Ramos (cell line): Measurements from ENCODE around the gene TCP11L1.
"Not testable (repeated sequence)": the region's sequence is repeated elsewhere in the genome, so short reads cannot be mapped to it uniquely, and the experiment has no call there.

Experiments
- in situ Hi-C: fragments of 300-500 bp; cut with MboI; formaldehyde crosslinking; loops from one replicate; pipeline ENCODE4 v1.14.3; 2022; ENCODE audit warnings: low sequenced_read_pairs; ENCODE audit not compliant: unreplicated experiment

TCP11L1 gene

DNA sequence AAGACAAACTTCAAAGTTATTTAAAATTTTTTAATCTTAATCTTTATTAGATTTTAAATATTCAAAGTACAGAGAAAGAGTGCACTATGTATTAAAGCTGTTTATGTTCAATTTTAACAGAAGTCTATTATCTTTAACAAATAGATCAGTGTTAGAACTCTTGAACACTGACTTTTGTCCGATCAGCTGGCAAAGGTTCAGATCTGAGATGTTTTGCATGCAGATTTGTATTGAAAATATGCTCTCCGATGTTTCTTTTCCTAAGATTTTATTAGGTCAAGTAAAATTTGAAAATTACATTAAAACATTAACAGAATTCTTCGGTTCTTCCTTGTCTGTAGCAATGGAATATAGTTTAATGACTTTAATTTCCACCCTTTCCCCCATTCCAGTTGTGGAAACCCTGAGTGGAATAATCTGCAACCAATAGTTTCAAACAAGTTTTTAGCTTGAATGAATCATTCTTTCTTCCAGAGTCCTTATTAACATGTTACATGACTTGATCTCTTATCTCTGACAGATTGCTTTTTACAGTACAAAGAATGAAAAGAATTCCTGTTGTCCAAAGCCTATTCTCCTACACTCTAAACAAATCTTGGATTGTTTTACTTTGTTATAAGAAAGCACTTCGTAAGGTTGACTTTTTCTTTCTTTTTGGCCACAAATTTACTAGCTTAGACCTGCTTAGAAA is 11.4 kb upstream of the TCP11L1 start:
- in situ Hi-C loops: no loop called here

DNA sequence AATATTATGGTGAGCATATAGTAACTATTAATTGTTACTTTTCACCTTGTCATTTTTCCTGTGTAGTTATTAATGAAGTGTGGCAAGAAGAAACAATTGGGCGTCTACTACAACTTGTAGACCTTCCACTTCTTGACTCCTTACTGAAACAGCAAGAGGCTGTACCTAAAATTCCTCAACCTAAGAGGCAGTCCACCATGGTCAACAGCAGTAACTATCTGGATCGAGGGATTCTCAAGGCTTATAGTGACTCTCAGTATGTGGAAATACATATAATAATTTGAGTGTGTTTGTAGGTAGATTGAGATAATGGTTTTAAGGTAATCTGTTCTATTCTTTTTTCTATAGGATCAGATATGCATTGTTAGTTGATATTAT is 10.8 kb upstream of the TCP11L1 start:
- in situ Hi-C loops: no loop called here

DNA sequence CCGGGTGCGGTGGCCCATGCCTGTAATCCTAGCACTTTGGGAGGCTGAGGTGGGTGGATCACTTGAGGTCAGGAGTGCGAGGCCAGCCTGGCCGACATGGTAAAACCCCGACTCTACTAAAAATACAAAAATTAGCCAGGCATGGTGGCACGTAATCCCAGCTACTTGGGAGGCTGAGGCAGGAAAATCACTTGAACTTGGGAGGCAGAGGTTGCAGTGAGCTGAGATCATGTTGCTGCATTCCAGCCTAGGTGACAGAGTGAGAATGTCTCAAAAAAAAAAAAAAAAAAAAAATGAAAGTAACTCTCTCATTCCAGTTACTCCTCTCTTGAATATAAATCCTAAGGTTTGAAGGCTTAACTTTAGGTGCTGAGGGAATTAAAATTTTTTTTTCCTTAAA is 10.2 kb upstream of the TCP11L1 start:
- in situ Hi-C loops: not testable (repeated sequence)

DNA sequence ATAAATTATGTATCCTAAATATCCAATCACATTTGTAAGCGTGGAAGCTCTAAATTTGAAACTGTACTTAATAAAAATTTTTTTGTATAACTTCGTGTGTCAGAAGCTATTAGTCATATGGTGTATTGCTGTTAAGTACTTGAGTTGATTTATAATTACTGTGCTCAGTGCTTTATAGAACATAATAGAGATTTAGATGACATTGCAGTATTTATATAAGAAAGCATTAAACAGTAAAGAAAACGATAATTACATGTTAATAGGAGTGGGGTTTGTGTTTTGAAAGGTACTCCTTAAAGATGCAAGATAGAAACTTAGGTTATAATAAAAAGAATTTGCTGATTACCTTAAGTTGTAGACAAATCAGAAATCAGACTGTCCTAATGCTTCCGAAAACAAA is 5.9 kb upstream of the TCP11L1 start:
- in situ Hi-C loops: no loop called here

DNA sequence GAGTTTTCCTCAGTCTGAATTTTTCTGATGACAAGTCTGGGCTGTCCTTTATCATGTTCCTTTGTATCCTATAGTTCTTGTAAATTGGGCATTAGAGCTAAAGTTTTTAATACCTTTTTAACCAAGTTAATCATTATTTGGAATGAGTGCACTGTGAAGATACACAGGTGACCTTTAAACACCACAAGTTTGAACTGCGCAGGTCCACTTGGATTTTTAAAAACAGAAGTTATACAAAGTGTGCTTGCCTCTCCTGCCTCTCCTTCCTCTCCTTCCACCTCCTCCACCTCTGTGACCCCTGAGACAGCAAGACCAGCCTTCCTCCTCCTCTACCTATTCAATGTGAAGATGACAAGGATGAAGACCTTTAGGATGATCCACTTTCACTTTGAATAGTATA is 4.4 kb upstream of the TCP11L1 start:
- in situ Hi-C loops: no loop called here

DNA sequence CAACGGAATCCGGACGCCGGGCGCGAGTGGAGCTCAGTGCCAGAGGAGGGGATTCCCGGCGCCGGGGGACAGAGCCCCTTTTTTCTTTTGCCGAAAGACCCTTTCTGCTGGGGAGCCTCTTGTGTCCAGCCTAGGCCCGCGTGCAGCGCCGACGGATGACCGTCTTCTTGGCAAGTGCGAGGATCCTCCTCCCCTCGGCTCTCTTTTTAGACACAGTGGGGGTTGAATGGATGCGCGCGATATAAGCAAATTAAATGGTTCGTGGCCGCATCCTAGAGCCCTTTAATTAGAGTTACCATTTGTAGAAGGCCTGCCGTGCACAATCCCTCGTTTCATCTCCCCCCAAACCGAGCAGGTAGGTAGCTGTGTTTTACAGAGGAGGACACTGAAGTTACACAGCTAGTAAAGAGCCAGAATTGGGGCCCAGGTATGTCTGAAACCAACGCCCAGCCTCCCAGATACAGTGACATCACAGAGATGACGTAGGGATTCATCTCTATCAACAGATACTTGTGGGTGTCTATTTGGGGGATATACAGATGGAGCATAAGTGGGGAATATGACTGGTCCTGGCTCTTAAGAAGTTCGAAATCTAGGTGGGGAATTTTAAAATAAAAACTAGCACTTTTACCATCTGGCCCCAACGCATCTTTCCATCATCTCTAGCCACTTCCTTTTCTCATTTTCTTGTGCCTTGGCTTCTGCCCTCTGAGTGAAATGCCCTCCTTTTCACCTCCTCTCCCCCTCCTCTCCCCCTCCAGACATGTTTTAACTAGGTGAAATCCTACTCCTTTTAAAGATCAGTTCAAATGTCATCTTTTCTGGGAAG is 875 bp downstream of the TCP11L1 start:
- in situ Hi-C loops: no loop called here

DNA sequence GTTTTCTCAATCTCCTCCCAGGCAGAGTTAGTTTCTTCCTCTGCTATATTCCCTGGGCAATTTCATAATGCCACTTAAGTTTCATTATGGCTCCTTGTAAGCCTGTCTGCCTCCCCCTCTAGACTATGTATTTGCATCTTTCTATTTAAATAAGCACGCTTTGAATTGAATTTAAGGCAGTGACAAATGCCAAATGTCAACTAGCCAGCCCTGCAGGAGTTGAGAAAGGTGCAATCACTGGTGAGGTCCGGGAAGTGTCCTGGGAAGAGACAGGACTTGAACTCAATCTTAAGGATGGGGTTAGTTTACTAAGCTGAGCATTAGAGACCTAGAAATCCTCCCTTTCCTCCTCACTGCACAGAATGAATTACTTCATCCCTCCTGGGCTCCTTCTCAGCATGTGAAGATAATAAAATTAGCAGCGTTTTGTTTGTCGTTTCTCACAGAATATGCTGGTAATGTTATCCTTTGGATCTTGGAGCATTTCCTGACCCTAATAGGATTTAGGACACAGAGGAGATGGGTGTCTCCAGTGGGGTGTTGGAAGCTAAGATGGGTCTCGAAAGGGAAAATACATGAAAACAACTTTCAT is 1.6 kb downstream of the TCP11L1 start:
- in situ Hi-C loops: no loop called here

DNA sequence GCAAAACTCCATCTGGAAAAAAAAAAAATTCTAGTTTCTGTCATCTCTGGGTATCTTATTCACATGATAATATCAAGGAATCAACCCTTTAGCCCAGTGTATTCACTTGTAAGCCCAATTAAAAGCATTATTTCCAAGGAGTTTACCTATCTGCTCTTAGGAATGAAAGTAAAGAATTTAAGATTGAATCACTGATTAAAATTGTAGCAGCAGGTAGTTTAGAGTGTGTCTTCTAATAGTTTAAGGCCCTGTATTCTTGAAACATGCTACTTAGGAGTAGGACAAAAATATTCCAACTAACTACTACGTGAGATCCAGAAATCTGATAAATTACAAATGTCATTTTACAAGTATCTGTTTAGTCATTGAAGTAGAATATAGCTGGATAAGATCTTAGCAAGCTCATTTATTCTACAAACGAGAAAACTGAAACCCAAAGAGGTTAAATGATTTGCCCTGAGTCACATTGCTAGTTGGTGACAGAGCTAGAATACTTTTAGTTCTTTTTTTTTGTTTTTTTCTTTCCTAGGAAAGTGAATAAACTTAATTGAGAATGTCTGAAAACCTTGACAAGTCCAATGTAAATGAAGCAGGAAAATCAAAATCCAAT is 4.0 kb downstream of the TCP11L1 start:
- in situ Hi-C loops: no loop called here

DNA sequence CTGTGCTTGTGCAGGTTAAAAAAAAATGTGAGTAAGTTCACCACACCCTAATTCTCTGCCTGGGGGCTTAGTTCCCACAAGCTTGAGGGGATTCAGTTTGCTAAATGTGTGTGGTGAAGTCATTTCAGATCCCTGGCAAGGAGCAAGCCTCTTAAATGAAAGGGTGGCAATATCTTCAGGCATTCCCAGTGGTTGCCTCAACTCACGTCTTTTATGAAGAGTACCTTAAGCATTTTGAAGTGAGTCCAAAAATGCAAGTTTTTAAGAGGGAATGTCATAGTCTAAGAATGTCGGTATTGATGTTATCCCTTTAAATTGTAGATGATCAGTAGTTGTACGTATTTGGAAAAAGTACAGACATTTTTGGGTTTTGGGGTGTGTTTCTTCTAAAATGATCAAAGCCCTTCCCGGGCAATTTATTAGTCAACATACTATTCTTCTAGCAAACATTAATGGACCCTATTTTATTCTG is 4.9 kb downstream of the TCP11L1 start:
- in situ Hi-C loops: no loop called here

DNA sequence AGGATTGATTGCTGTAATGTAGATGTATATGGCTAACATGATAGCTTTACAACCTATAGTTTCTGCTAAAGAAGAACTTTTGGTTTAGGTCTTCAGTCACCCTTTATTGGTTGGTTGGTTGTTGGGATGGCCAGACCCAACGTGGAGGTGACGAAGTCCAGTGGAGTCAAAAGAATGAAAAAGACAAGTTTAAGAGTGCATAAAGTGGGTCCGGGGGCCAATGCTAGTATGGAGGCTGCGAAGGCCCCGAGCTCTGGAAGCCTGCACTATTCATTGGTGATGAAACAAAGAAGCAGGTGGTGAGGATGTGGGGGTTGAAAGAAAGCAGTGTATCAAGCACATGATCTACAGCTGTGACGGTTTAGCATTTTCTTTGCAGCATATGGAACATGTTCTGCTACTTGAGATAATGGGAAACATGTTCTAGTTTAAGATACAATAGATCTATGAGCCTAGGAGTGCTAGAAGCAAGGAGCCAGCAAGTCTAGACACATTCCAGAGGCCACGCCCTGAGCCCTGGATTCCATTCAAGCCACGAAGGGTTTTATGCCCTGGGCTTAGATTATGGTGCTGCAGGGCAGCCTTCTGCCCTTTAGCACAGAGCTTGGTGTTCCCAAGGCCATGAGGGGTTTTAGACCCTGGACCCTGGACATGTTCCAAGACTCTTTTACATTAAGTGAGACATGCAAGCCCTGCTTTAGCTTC is 6.3 kb downstream of the TCP11L1 start:
- in situ Hi-C loops: no loop called here

DNA sequence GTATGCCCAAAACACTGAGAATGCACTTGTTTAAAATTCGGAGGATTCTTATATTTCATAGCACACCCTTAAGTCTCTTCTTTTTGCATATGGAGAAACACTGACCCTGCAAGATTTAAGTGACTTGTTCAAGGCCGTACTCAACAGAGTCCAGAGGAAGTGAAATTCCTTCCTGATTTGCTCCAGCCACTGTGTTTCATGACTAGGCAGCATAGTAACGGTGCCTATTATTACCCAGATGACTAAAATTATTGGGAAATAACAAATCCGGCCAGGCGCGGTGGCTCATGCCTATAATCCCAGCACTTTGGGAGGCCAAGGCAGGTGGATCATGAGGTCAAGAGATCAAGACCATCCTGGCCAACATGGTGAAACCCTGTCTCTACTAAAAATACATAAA is 9.3 kb downstream of the TCP11L1 start:
- in situ Hi-C loops: not testable (repeated sequence)

DNA sequence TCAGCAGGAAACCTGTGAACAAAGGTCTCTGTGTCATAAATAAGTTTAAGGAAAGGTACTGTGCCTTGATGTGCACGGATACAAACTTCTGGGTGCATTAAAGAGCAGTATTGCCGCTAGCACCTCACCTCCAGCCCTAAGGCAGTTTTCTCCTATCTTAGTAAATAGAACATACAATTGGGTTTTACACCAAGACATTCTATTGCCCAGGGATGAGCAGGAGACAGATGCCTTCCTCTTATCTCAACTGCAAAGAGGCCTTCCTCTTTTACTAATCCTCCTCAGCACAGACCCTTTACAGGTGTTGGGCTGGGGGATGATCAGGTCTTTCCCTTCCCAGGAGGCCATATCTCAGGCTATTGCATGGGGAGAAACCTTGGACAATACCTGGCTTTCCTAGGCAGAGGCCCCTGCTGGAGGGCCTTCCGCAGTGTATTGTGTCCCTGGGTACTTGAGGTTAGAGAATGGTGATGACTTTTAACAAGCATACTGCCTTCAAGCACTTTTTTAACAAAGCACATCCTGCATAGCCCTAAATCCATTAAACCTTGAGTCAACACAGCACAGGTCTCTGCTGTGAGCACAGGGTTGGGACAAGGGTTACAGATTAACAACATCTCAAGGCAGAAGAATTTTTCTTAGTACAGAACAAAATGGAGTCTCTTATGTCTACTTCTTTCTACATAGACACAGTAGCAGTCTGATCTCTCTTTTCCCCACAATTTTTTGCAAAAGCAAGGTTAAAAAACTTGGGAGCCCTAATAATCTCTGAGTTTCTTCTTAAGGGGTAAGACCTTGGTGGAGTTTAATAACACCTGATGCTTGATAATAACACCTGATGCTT is 10.4 kb downstream of the TCP11L1 start:
- in situ Hi-C loops: not testable (repeated sequence)

DNA sequence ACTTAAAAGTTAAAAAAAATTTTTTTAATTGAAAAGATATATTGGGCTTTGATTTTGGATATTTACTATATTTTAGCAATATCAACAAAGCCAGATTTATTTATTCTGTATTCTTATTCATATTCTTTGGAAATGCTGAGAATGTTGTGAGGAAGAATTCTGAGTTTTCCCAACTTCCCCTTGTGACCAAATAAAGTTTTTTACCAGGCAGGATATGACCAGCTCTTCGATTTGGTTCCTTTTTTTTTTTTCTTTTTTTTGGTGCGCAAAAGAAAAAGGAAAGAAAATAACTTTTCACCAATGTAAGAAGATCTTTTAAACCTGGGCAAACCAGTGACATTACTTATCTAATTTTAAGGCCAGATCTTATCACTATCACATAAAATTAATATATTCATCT is 12.9 kb downstream of the TCP11L1 start:
- in situ Hi-C loops: no loop called here

DNA sequence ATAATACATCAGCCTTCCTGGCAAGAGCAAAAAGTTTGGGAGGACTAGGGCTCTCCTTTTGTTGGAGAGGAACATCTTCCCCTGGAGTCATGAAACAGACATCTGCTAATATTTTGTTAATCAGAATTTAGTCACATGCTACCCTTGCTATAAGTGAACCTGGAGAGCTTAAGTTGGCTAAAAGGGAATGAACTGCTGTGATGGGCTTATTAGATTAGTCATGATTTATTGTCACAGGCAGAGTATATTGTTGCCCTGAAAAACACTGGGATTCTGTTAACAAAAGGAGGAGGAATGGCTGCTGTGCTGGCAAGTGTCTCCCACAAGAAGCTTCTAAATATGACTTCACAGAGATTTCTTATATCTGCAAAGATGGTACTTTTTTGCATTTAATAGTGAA is 16.0 kb downstream of the TCP11L1 start:
- in situ Hi-C loops: no loop called here

DNA sequence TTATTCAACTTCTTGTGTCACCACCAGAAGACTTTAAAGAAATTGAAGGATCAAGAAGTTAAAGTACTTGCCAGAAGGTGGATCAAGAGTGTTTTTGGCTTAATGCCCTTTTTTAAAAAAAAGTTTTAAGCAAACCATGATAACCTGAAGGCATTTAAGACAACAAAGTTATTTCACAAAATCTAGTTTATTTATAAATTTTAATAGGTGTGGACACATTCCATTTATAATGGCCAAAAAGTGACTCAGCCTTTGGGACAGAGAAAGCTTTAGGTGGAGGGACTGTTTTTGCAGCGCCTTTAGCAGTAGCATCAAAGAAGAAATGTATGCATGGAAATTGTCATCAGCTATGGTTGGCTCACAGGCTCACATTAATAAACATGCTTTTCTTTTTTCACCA is 17.9 kb downstream of the TCP11L1 start:
- in situ Hi-C loops: no loop called here

DNA sequence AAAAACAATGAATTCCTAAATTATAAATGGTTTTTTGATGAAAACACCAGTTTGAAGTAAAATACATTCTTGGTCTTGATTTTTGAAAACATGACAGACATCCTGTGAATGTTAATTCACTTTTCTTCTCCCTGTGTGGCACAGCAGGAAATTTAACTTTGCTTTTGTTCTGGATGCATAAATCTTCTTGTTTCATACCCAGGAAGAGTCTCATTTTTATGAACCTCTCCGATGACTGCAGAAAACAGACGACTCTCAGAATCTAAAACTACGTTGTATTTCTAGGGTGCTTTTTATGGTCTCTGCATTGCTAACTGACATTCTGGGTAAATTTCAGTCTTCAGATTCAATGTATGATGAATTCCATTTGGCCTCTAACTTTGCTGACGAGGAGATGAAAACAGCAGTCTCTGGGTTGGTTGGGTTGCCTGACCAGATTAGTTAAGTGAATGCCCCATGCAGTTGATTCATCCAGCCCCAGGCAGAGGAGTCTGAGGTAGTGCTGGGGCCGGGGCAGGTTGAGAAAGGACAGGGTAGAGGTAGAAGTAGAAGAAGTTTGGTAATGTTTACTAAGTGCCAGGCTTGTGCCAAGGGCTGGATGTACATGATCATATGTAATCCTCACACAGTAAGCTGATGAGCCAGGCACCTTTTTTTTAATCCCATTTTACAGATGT is 20.1 kb downstream of the TCP11L1 start:
- in situ Hi-C loops: loop anchor here (10.0 kb wide), 1 partner anchor 95 kb away; no protein-coding TSS in a partner anchor

DNA sequence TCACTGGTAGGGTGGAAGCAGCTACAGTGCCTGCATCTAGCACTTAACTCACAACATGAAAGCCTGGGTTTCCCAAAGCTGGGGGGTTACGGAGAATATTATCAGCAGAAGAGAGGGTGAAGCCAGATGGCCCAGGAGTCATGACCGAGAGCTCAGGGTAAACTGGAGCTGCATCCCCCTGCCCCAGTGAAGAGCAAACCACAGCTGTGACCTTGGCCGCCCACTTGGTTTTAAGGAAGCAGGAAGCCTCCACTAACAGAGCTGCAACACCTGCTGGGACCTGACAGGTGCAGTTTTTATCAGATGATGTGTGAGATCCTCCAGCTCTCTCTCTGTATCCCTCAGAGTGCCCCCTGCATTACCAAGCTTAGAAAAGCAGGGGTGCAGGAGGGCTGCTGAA is 20.9 kb downstream of the TCP11L1 start:
- in situ Hi-C loops: loop anchor here (10.0 kb wide), 1 partner anchor 95 kb away; no protein-coding TSS in a partner anchor

DNA sequence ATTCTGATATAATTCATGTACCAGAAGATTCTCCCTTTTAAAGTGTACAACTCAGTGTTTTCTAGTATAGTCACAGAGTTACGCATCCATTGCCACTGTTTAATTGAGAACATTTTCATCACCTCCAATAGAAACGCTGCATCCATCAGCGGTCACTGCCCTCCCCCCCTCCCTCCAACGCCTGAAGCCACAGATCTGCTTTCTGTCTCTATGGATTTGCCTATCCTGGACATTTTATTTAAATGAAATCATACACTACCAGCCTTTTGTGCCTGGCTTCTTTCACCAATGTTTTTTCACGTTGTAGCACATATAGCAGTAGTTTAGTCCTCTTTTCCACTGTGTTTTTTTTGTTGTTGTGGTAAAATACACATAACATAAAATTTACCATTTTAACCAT is 22.8 kb downstream of the TCP11L1 start:
- in situ Hi-C loops: loop anchor here (10.0 kb wide), 1 partner anchor 97 kb away; no protein-coding TSS in a partner anchor
